ENCODE measurements around the gene SEC31A. TPM values are rescaled to one million over a fixed set of nuclear protein-coding genes. Genes with fewer than 3 reads are reported as not detected.

SEC31A gene
- total RNA-seq, 1 experiment from 2014 or later = 203 TPM

- H3K4me1 ChIP-seq (replicated peaks) = peaks cover 40% of the 10 kb centered on the region
- 0 out of 2 replicates have a peak, but pooled peaks cover 3% of the 10 kb centered on the region for H3K9me3 ChIP-seq (replicated peaks)
- H3K27ac ChIP-seq = no peak overlapping the region
- H3K4me3 ChIP-seq = no peak overlapping the region
- no peaks in the 10 kb centered on the region for H3K27me3 ChIP-seq (replicated peaks)
- DNase-seq (ENCODE audit: low read depth in 1 of 2, low spot score in 2 of 2) = no peak
- no peaks in the 10 kb centered on the region for H3K36me3 ChIP-seq
Measured at GRCh38 chr4:82789025-82789776, 101.8 kb downstream of the SEC31A start.

- Histone ChIP-seq H3K9me3 (replicated peaks) (0 out of 2 replicates have a peak, but pooled peaks cover 3% of the 10 kb centered on the region), H3K27ac (no peak overlapping the region), H3K4me3 (no peak overlapping the region), H3K36me3 (no peaks in the 10 kb centered on the region), H3K27me3 (replicated peaks) (no peaks in the 10 kb centered on the region), H3K4me1 (replicated peaks) (peaks cover 26% of the 10 kb centered on the region)
- DNase-seq (ENCODE audit: low read depth in 1 of 2, low spot score in 2 of 2) = no peak
Measured at GRCh38 chr4:82787342-82787741, 103.6 kb downstream of the SEC31A start.

GRCh38 chr4:82786828-82787227 is 104.1 kb downstream of the SEC31A start:
- peaks cover 25% of the 10 kb centered on the region for H3K4me1 ChIP-seq (replicated peaks)
- no peak overlapping the region for H3K27ac ChIP-seq
- 0 out of 2 replicates have a peak, but pooled peaks cover 3% of the 10 kb centered on the region for H3K9me3 ChIP-seq (replicated peaks)
- H3K27me3 ChIP-seq (replicated peaks) = no peaks in the 10 kb centered on the region
- DNase-seq (ENCODE audit: low read depth in 1 of 2, low spot score in 2 of 2) = no peak
- no peaks in the 10 kb centered on the region for H3K36me3 ChIP-seq
- no peak overlapping the region for H3K4me3 ChIP-seq

GRCh38 chr4:82785611-82786400 is 105.1 kb downstream of the SEC31A start:
- DNase-seq (ENCODE audit: low read depth in 1 of 2, low spot score in 2 of 2) = peak; percentile 82 to 92
- Histone ChIP-seq H3K4me3 (peak overlapping the region; percentile 3; the same call in 1 of the 2 replicates), H3K9me3 (replicated peaks) (0 out of 2 replicates have a peak, but pooled peaks cover 3% of the 10 kb centered on the region), H3K27me3 (replicated peaks) (no peaks in the 10 kb centered on the region), H3K4me1 (replicated peaks) (peaks cover 34% of the 10 kb centered on the region), H3K36me3 (no peaks in the 10 kb centered on the region), H3K27ac (peak overlapping the region; percentile 60)

GRCh38 chr4:82784681-82785610 is 106.0 kb downstream of the SEC31A start:
- H3K9me3 ChIP-seq (replicated peaks) = 0 out of 2 replicates have a peak, but pooled peaks cover 3% of the 10 kb centered on the region
- no peaks in the 10 kb centered on the region for H3K27me3 ChIP-seq (replicated peaks)
- H3K4me1 ChIP-seq (replicated peaks) = peaks cover 41% of the 10 kb centered on the region
- H3K36me3 ChIP-seq = no peaks in the 10 kb centered on the region
- H3K27ac ChIP-seq = peak overlapping the region; percentile 60
- DNase-seq (ENCODE audit: low read depth in 1 of 2, low spot score in 2 of 2) = peak in 1 of 2 experiments; percentile 39
- H3K4me3 ChIP-seq = peak overlapping the region; percentile 3; the same call in 1 of the 2 replicates

GRCh38 chr4:82782626-82783345 is 108.2 kb downstream of the SEC31A start:
- Histone ChIP-seq H3K27me3 (replicated peaks) (no peaks in the 10 kb centered on the region), H3K36me3 (no peaks in the 10 kb centered on the region), H3K4me3 (no peak overlapping the region), H3K9me3 (replicated peaks) (0 out of 2 replicates have a peak, but pooled peaks cover 3% of the 10 kb centered on the region), H3K27ac (no peak overlapping the region), H3K4me1 (replicated peaks) (peaks cover 49% of the 10 kb centered on the region)
- no peak for DNase-seq (ENCODE audit: low read depth in 1 of 2, low spot score in 2 of 2)

- Histone ChIP-seq H3K9me3 (replicated peaks) (no peaks in the 10 kb centered on the region), H3K27me3 (replicated peaks) (no peaks in the 10 kb centered on the region), H3K27ac (no peak overlapping the region), H3K36me3 (no peaks in the 10 kb centered on the region), H3K4me1 (replicated peaks) (peaks cover 37% of the 10 kb centered on the region), H3K4me3 (no peak overlapping the region)
- peak; percentile 95 to 96 for DNase-seq (ENCODE audit: low read depth in 1 of 2, low spot score in 2 of 2)
Measured at GRCh38 chr4:82780752-82781231, 110.2 kb downstream of the SEC31A start.

- Histone ChIP-seq H3K4me1 (replicated peaks) (peaks cover 34% of the 10 kb centered on the region), H3K4me3 (no peak overlapping the region), H3K9me3 (replicated peaks) (no peaks in the 10 kb centered on the region), H3K36me3 (no peaks in the 10 kb centered on the region), H3K27ac (no peak overlapping the region), H3K27me3 (replicated peaks) (no peaks in the 10 kb centered on the region)
- no peak for DNase-seq (ENCODE audit: low read depth in 1 of 2, low spot score in 2 of 2)
Measured at GRCh38 chr4:82780170-82780751, 110.7 kb downstream of the SEC31A start.

- H3K4me1 ChIP-seq (replicated peaks) = peaks cover 24% of the 10 kb centered on the region
- no peak overlapping the region for H3K4me3 ChIP-seq
- no peaks in the 10 kb centered on the region for H3K9me3 ChIP-seq (replicated peaks)
- DNase-seq (ENCODE audit: low read depth in 1 of 2, low spot score in 2 of 2) = no peak
- no peaks in the 10 kb centered on the region for H3K36me3 ChIP-seq
- H3K27ac ChIP-seq = no peak overlapping the region
- no peaks in the 10 kb centered on the region for H3K27me3 ChIP-seq (replicated peaks)
Measured at GRCh38 chr4:82779032-82779431, 111.9 kb downstream of the SEC31A start.

GRCh38 chr4:82777857-82778525 is 113.0 kb downstream of the SEC31A start:
- Histone ChIP-seq H3K9me3 (replicated peaks) (no peaks in the 10 kb centered on the region), H3K27ac (no peak overlapping the region), H3K4me1 (replicated peaks) (peaks cover 24% of the 10 kb centered on the region), H3K4me3 (no peak overlapping the region), H3K27me3 (replicated peaks) (no peaks in the 10 kb centered on the region), H3K36me3 (no peaks in the 10 kb centered on the region)
- no peak for DNase-seq (ENCODE audit: low read depth in 1 of 2, low spot score in 2 of 2)

- Histone ChIP-seq H3K9me3 (replicated peaks) (no peaks in the 10 kb centered on the region), H3K36me3 (no peaks in the 10 kb centered on the region), H3K4me1 (replicated peaks) (peaks cover 24% of the 10 kb centered on the region), H3K4me3 (no peak overlapping the region), H3K27me3 (replicated peaks) (no peaks in the 10 kb centered on the region), H3K27ac (no peak overlapping the region)
- no peak for DNase-seq (ENCODE audit: low read depth in 1 of 2, low spot score in 2 of 2)
Measured at GRCh38 chr4:82776925-82777542, 113.9 kb downstream of the SEC31A start.

GRCh38 chr4:82775243-82775642 is 115.7 kb downstream of the SEC31A start:
- Histone ChIP-seq H3K27ac (no peak overlapping the region), H3K27me3 (replicated peaks) (no peaks in the 10 kb centered on the region), H3K36me3 (no peaks in the 10 kb centered on the region), H3K4me1 (replicated peaks) (peaks cover 10% of the 10 kb centered on the region; the same call in 1 of the 2 replicates), H3K9me3 (replicated peaks) (no peaks in the 10 kb centered on the region), H3K4me3 (no peak overlapping the region)
- DNase-seq (ENCODE audit: low read depth in 1 of 2, low spot score in 2 of 2) = no peak
